Midbrain (tissue), 1 donor: Measurements from ENCODE around the gene GBX1.

Experiments
- DNase-seq: peaks from one replicate; lab custom pipeline; 2025; lab: John Stamatoyannopoulos, UW

Gene GBX1

GRCh38 chr7:151173386-151174245 is 6.1 kb upstream of the GBX1 start:
- no peak for DNase-seq

DNA sequence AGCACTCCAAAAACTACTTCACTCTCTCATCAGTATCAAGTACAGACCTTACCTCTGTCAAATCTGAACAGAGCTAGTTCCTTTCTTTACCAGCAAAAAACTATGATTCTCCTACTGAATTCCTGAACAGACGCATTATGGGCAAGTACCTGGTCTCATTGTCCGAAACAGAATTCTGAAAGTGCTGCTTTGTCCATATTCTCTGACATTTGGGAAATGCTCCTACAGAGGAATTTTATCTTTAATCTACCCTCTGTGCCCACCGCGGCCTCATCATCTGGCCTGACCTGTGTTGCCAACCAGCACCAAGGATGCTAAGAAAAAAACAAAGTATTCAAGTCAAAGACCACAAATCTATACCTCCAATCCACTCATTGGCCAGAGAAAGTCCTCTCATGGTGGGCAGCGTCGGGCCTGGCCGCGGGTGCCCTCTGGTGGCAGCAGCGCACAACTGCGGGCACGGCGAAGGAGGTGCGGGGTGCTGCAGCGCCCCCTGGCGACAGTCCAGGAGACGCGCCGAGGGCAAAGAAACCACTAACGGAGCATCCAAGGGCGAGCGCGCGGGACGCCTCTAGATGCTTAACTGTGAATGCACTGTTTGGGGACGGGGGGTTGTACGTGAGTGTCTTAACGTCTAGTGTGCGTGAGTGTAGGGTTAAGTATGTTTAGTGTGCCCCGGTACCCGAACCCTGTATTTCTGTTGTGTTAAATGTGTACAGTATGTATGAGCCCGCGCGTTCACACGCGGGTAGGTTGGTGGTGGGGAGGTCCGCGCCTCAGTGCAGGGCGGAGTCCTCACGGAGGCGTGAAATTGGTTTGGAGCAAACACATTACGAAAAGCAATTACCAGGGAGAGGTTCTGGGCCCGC is 5.0 kb upstream of the GBX1 start:
- peak; percentile 84 for DNase-seq

DNA sequence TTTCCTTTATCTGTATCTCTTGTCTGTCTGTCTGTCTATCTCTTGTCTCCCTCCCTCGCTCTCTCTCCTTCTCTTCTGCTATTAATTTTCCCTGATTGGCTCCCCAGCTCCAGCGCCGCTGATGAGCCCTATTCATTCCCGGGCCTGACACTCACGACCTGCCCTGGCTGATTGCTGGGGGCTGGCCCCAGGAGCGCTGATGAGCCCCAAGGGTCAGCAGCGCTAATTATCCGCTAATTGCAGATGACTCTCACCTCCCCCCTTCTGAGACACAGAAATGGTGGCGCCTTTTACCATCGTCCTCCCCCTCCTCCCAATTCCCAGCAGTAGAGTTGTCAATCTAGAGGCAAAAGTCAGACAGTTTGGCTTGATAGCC is 1.3 kb upstream of the GBX1 start:
- DNase-seq, result no peak

- no peak for DNase-seq
These were observed 701 bp upstream of the GBX1 start for GRCh38 chr7:151168003-151168786.

DNA sequence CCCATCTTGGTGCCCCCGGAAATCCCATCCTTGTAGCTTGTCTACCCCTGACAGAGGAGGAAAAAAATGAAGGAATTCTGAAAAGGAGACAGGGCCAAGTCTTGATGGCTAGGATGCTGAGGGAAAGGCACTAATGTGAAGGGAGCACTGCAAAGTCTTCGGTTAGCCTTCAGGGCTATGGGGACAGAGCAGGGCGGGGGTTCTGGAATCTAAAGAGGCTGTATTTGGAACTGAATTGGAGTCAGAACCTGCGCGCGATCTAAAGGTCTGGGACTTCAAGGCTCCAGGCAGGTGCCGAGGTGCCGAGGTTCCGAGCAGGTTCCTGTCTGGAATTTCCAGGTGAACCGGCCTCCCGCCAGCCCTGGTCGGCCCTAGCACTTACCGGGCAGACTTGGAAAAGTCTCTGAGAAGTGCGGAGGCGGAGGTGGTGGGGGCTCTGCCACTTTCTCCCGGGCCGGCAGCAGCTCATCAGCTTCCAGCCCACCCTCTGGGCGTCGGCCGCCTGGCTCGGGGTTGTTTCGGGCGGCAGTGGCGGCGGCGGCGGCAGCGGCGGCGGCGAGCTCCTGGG is 781 bp downstream of the GBX1 start:
- no peak for DNase-seq

GRCh38 chr7:151161757-151162156 is 5.7 kb downstream of the GBX1 start:
- no peak for DNase-seq

DNA sequence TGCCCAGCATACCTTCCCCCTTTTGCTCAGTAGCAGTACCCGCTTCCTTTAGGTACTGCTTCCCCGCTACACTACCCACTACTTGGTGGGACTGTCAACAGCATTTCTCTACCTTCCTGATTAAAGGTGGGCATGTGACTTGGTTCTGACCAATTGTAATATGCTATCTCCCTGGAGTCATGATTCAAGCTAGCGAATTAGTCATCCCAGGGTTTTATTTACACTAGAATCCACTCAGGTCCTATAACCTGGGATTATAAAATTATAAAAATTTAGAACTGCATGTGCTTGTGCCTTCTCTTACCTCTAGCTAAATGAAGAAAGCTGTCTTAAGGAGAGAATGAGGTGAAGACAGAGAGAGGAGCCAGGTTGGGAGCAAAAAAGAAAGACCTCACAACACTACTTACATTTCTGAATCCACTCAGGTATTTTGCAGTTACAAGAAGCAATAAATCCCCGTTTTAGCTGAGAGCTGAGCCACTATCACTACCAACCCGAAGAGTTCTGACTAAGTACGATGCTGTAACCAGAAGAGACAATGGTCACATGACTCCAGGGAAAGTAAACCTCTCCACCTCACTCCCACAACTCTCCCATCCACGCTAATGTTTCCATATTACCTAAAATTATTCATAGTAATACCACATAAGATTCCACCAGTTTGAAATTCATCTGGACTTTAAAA is 9.7 kb downstream of the GBX1 start:
- no peak for DNase-seq

GRCh38 chr7:151152643-151153513 is 14.6 kb downstream of the GBX1 start:
- DNase-seq, result no peak

DNA sequence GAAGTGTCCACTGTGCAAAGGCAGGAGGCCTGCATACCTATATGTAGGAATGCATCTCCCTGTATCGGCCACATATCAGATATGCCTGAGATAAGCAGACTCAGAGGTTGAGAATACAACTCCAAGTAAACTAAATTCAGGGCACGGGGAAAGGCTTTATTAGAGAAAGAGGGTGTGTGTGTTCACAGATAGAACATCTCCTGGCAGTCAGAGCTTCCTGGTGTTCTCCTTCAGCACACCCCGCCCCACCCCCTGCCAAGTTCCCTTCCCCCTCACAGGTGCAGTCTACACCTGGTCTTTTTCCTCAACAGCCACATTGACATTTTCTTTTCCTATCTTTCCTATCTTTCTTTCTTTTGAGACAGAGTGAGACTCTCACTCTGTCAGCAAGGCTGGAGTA is 17.1 kb downstream of the GBX1 start:
- no peak for DNase-seq

- no peak for DNase-seq
These were observed 18.9 kb downstream of the GBX1 start for GRCh38 chr7:151148319-151149259.

- DNase-seq, result peak; percentile 50
These were observed 20.7 kb downstream of the GBX1 start for GRCh38 chr7:151146761-151147160.

- DNase-seq, result no peak
These were observed 23.1 kb downstream of the GBX1 start for GRCh38 chr7:151144387-151144786.

GRCh38 chr7:151143261-151144015 is 24.1 kb downstream of the GBX1 start:
- no peak for DNase-seq

GRCh38 chr7:151142686-151143040 is 24.8 kb downstream of the GBX1 start:
- DNase-seq, result peak; percentile 77

- no peak for DNase-seq
These were observed 25.4 kb downstream of the GBX1 start for GRCh38 chr7:151141855-151142685.

DNA sequence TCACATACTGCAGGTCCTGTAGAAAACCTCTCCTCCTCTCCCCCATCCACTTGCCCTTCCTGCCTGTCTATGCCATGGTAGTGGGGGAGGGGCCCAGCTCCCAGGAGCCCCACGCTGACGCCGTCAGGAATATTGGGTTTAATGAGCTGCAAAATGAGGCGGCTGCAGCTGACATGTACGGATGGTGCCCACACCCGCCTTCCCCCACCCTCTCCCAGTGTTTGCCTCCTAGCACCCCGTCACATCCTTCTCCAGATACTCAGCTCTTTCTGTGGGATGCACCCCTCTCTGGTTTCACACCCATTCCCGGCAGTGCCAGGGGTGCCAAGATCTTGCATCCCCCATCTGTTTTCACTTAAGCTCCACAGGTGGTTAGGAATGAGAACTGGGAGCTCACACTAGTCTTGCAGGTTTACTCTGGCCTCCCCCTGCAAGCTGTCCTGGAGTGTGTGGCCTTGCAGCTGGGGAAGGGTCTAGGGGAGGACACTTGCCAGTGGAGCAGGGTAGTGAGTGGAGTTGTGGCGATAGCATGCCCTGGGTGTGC is 26.1 kb downstream of the GBX1 start:
- DNase-seq, result no peak

- no peak for DNase-seq
These were observed 26.7 kb downstream of the GBX1 start for GRCh38 chr7:151140826-151141225.
